WERI-Rb-1 (cell line): Measurements from ENCODE around the gene DDR1.
"Not testable (repeated sequence)": the region's sequence is repeated elsewhere in the genome, so short reads cannot be mapped to it uniquely, and the experiment has no call there.

Experiments used
- DNase-seq: peaks from one replicate; pipeline ENCODE4 v3.0.0-alpha.2; 2020
- H3K27ac ChIP-seq: fragments of 250-450 bp; sonication (Bioruptor Pico); 2 replicates; pipeline ENCODE4 v1.5.1; 2020; ENCODE audit warnings: mild to moderate bottlenecking, moderate library complexity
- H3K27me3 ChIP-seq: fragments of 250-450 bp; sonication (Bioruptor Pico); 2 replicates; pipeline ENCODE4 v1.5.1; 2021; ENCODE audit warnings: mild to moderate bottlenecking, low read depth, moderate library complexity; ENCODE audit not compliant: insufficient read depth, severe bottlenecking
- H3K36me3 ChIP-seq: fragments of 250-450 bp; sonication (Bioruptor Pico); 2 replicates; pipeline ENCODE4 v1.5.1; 2020; ENCODE audit warnings: mild to moderate bottlenecking, moderate library complexity
- H3K4me3 ChIP-seq: 2 replicates; pipeline ENCODE4 v1.5.1; 2011; ENCODE audit warnings: low read depth, mild to moderate bottlenecking, control low read depth, low read length
- H3K9me3 ChIP-seq: fragments of 250-450 bp; sonication (Bioruptor Pico); 2 replicates; pipeline ENCODE4 v1.5.1; 2021; ENCODE audit warnings: mild to moderate bottlenecking, moderate library complexity; ENCODE audit not compliant: severe bottlenecking
- TF ChIP-seq, protein P1 (sequence below): IDR thresholded peaks from 2 replicates; pipeline ENCODE4 v1.5.1; 2011; ENCODE audit warnings: low read depth, mild to moderate bottlenecking, control low read depth, inconsistent platforms, low read length

DDR1 gene

DNA sequence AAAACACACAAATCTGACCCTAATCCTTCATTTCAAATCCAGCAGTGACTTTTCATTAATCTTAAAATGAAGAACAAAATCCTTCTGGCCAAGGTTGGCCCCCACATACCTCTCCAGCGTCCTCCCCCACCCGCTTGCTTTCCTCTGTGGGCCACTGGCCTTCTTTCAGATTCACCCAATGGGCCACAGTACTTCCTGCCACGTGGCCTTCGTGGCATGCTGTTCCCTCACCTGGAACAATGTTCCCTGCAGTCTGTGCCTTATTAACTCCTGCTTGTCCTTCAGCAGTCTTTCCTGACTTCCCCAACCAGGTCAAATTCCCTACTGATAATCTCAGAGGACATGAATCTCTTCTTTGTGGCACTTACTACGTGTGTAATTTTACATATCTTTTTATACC is 18.4 kb downstream of the DDR1 start:
- Histone ChIP-seq H3K9me3 (no peaks in the 10 kb centered on the region), H3K27ac (no peak overlapping the region), H3K4me3 (no peak overlapping the region), H3K36me3 (peaks cover 28% of the 10 kb centered on the region), H3K27me3 (no peaks in the 10 kb centered on the region)
- TF ChIP-seq, protein P1, sequence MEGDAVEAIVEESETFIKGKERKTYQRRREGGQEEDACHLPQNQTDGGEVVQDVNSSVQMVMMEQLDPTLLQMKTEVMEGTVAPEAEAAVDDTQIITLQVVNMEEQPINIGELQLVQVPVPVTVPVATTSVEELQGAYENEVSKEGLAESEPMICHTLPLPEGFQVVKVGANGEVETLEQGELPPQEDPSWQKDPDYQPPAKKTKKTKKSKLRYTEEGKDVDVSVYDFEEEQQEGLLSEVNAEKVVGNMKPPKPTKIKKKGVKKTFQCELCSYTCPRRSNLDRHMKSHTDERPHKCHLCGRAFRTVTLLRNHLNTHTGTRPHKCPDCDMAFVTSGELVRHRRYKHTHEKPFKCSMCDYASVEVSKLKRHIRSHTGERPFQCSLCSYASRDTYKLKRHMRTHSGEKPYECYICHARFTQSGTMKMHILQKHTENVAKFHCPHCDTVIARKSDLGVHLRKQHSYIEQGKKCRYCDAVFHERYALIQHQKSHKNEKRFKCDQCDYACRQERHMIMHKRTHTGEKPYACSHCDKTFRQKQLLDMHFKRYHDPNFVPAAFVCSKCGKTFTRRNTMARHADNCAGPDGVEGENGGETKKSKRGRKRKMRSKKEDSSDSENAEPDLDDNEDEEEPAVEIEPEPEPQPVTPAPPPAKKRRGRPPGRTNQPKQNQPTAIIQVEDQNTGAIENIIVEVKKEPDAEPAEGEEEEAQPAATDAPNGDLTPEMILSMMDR, result no peak
- no peak for DNase-seq

- no peak for DNase-seq
- H3K9me3 ChIP-seq, result no peaks in the 10 kb centered on the region
- no peak overlapping the region for H3K4me3 ChIP-seq
- H3K36me3 ChIP-seq, result peaks cover 25% of the 10 kb centered on the region
- TF ChIP-seq, protein P1, result no peak
- no peaks in the 10 kb centered on the region for H3K27me3 ChIP-seq
- no peak overlapping the region for H3K27ac ChIP-seq
Observed at GRCh38 chr6:30903236-30903635, 18.9 kb downstream of the DDR1 start.

DNA sequence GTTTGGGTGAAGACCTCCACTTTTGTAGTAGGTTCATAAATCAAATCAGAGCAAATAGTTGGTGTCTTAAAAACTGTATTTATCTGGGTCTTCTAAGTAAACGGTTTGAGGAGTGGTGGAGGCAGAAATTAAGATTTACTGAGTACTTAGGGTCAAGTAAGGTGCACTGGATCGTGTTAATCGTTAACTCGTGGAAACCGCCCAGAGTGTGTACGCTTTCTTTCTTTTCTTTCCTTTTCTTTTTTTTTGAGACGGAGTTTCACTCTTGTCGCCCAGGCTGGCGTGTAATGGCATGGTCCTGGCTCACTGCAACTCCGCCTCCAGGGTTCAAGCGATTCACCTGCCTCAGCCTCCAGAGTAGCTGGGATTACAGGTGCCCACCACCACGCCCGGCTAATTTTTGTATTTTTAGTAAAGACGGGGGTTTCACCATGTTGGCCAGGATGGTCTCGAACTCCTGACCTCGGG is 23.0 kb downstream of the DDR1 start:
- not testable (repeated sequence) for H3K27me3 ChIP-seq, H3K9me3 ChIP-seq, DNase-seq
- Histone ChIP-seq H3K4me3 (peak overlapping the region; percentile 94), H3K27ac (peak overlapping the region; percentile 35), H3K36me3 (peaks cover 32% of the 10 kb centered on the region)

DNA sequence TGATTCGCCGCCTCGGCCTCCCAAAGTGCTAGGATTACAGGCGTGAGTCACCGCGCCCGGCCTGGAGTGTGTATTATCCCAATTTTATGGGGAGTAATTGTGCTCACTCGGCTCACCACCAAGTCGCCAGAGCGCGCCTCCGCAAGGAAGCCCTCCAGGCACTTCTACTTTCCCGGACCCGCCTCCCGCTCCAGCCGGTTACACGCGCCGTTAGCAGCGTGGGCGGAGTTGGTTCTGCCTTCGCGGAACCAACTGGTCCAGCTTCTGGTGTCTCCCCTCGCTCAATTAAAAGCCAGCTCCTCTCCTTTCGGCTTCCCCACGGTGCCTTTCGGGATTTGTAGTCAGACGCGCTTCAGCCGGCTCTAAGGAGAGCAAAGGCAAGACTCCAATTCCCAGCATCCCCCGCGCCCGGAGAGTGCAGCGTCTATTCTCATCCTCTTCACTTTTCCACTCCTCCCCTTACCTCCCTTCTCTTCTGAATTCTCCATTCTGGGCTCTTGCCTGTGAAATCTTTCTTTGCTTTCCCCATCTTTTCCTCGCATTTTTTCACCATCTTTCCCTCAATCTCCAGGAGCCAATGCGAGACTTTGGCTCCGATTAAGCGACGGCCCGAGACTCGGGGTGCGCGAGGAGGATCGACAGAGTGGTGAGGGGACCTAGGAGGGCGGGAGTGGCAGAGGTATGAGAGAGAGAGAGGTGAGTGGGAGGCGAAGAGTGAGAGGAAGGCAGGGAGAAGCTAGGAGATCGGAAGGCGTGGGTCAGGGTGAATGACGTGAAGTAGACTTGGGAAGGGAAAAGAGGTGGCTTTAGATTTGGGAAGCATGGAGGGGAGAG is 23.7 kb downstream of the DDR1 start, which contains the start of gene GTF2H4:
TSS of gene GTF2H4 (plus strand) at position 450 of the 834 bp plus-strand sequence.
- TF ChIP-seq, protein P1, result peak; percentile 5; the same call in 1 of the 2 replicates
- peak within 1 kb of the TSS; percentile 72 for H3K27ac ChIP-seq

DNA sequence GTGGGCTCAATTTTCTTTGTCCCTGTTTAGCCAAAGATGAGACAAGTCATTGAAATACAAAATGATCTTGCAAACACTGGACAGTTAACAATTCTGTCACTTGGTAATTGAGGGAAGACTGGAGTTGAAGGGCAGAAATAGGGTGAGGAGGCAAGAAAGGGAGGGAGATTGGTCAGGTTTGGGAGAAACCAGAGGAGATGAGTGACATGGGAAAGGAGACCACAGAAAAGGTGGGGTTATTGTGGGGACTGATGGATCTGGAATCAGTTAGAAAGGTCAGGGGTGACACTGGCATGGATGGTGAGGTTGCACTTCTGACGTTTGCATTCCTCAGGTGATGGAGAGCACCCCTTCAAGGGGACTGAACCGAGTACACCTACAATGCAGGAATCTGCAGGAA is 24.4 kb downstream of the DDR1 start:
- H3K36me3 ChIP-seq, result peaks cover 46% of the 10 kb centered on the region
- DNase-seq, result no peak
- no peaks in the 10 kb centered on the region for H3K27me3 ChIP-seq
- peak overlapping the region; percentile 72 for H3K27ac ChIP-seq
- H3K9me3 ChIP-seq, result no peaks in the 10 kb centered on the region
- TF ChIP-seq, protein P1, result no peak
- H3K4me3 ChIP-seq, result peak overlapping the region; percentile 94

More for the DNA sequence above, 23.7 kb downstream of the DDR1 start, which contains the start of gene GTF2H4:
- Histone ChIP-seq H3K36me3 (peaks cover 39% of the 10 kb centered on the region), H3K4me3 (peak within 1 kb of the TSS; percentile 94), H3K9me3 (no peaks in the 10 kb centered on the region), H3K27me3 (no peaks in the 10 kb centered on the region)
- peak; percentile 100 for DNase-seq

DNA sequence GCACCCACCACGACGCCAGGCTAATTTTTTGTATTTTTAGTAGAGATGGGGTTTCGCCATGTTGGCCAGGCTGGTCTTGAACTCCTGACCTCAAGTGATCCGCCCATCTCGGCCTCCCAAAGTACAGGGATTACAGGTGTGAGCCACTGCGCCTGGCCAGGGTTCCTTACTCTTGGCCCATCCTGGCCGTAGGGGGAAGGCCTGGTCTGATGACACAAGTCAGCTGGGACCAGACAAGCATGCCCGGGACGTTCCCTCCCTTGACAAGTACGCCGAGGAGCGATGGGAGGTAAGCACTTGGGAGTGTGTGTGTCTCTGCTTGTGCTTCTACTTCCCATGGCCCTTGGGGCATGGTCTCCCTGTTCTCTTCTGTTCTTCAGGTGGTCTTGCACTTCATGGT is 26.2 kb downstream of the DDR1 start:
- H3K36me3 ChIP-seq, result peaks cover 49% of the 10 kb centered on the region
- not testable (repeated sequence) for DNase-seq, H3K9me3 ChIP-seq, H3K27ac ChIP-seq, H3K4me3 ChIP-seq, H3K27me3 ChIP-seq
